Measurements from ENCODE around the gene TNFSF11.

The TNFSF11 gene

GRCh38 chr13:42561752-42562467 is 12.0 kb upstream of the TNFSF11 start:
- DNase-seq (ENCODE audit: extremely low read depth, low read depth): no peak
- no peak for TF ChIP-seq CTCF (IDR thresholded peaks at IDR 0.05; ENCODE audit: low read depth, low read length, missing control alignments)
- H3K4me3 ChIP-seq (replicated peaks; ENCODE audit: low read depth, low read length): no peak overlapping the region

GRCh38 chr13:42567906-42568305 is 6.0 kb upstream of the TNFSF11 start:
- no peak overlapping the region for H3K4me3 ChIP-seq (replicated peaks; ENCODE audit: low read depth, low read length)
- DNase-seq (ENCODE audit: extremely low read depth, low read depth): no peak
- TF ChIP-seq CTCF (IDR thresholded peaks at IDR 0.05; ENCODE audit: low read depth, low read length, missing control alignments): no peak

DNA sequence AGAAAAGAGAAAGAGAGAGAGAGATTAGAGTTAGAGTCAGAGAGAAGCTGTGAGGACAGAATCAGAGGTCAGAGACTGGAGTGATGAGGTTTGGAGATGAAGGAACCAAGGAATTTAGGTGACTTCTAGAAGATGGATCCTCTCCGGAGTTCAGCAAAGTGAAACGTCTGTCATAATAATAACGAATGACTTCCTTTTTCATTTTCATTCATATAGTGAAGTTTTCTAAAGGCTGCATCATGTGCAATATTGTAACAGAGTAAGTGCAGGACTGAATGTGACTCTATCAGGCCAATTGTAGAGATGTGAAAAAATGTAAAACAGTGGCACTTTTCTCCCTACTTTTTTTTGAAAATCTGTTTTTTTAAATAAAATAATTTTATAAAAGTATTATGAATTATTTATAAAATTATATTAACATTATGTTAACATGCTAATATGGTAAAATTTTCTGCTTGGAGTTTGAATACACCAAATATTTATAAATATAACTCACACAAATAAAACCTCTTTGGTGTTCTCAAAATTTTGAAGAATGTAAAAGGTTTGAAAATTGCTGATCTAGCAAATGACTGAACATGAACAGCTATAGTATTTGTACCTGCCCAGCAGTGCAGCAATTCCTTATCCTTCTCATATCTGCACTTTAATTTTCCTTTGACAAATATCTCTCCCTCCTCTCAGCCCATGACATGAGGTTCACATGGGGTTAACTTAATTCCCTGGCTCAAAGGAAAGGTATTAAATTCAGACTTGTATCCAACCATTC is 4.2 kb upstream of the TNFSF11 start:
- DNase-seq (ENCODE audit: extremely low read depth, low read depth): no peak
- TF ChIP-seq CTCF (IDR thresholded peaks at IDR 0.05; ENCODE audit: low read depth, low read length, missing control alignments): no peak
- no peak overlapping the region for H3K4me3 ChIP-seq (replicated peaks; ENCODE audit: low read depth, low read length)

GRCh38 chr13:42571895-42572294 is 2.1 kb upstream of the TNFSF11 start:
- DNase-seq (ENCODE audit: extremely low read depth, low read depth): no peak
- H3K4me3 ChIP-seq (replicated peaks; ENCODE audit: low read depth, low read length): no peak overlapping the region
- TF ChIP-seq CTCF (IDR thresholded peaks at IDR 0.05; ENCODE audit: low read depth, low read length, missing control alignments): no peak

DNA sequence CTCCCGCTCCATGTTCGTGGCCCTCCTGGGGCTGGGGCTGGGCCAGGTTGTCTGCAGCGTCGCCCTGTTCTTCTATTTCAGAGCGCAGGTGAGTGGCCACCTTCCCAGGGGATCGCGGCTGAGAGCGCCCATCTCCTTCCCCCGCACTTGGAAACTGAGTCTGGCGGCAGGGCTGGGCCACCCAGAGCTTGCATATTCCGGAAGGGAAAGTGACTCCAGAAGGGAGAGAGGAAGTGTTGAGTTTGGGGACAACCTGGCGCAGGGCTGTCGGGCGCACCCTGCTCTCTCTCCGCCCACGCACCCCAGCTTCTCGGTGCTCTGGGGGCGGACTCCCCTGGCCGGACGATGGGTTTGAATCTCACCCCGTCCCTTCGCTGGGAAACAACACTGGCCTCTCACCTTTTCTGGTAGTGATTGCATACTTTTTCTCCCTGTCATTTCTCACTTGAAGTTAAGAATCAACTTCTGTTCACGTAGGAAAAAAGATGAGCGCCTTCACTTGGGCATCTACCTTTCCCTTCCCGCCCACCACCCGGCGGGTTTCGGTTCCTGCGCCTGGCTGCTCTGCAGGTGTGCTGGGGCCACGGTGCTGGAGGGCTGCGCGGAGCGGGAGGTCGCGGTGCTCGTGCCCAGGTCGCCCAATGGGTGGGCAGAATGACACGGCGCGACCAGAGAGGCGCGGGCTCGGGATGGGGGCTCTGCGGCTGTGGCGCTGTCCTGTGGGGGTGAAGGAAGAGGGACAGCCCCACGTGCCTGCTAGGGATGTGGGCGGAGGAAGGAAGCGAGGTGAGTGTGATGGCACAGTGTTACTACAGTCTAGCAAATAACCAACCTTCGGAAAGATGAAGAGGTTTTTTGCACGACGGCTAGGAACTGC is 721 bp downstream of the TNFSF11 start:
- H3K4me3 ChIP-seq (replicated peaks; ENCODE audit: low read depth, low read length): no peak overlapping the region
- no peak for TF ChIP-seq CTCF (IDR thresholded peaks at IDR 0.05; ENCODE audit: low read depth, low read length, missing control alignments)
- no peak for DNase-seq (ENCODE audit: extremely low read depth, low read depth)

GRCh38 chr13:42575938-42576337 is 2.0 kb downstream of the TNFSF11 start:
- H3K4me3 ChIP-seq (replicated peaks; ENCODE audit: low read depth, low read length): no peak overlapping the region
- TF ChIP-seq CTCF (IDR thresholded peaks at IDR 0.05; ENCODE audit: low read depth, low read length, missing control alignments): no peak
- no peak for DNase-seq (ENCODE audit: extremely low read depth, low read depth)

Data from HFF-Myc (cell line).